Measurements from ENCODE around the gene CTBP1.

GRCh38 chr4:1260418-1261106 lies 11.6 kb upstream of the CTBP1 start:
- no peak for TF ChIP-seq POLR2A (IDR thresholded peaks at IDR 0.05; ENCODE audit: low read depth, low read length)
- no peak for TF ChIP-seq POLR2AphosphoS5 (IDR thresholded peaks at IDR 0.05; ENCODE audit: low read depth, low read length)

All from GM12891 (cell line).